ENCODE data around the gene DNAH17.

The DNAH17 gene

GRCh38 chr17:78622491-78623265 lies 45.5 kb upstream of the DNAH17 start:
- Histone ChIP-seq H2BK12ac (ENCODE audit: low read length in 2 of 2) (no peak overlapping the region), H3K4ac (ENCODE audit: low read depth in 1 of 2, low read length in 2 of 2) (no peak overlapping the region), H3K18ac (ENCODE audit: low read depth in 1 of 2, low read length in 2 of 2) (no peak overlapping the region), H2BK120ac (ENCODE audit: low read depth, low read length) (no peak overlapping the region), H4K8ac (ENCODE audit: low read length) (no peak overlapping the region), H4K91ac (ENCODE audit: low read length) (no peak overlapping the region), H3K4me1 (ENCODE audit: control insufficient read depth, insufficient read depth, low read depth, low read length) (no peaks in the 10 kb centered on the region), H2AFZ (ENCODE audit: low read depth, low read length) (no peak overlapping the region), H3K27me3 (ENCODE audit: control insufficient read depth in 1 of 2, insufficient read depth in 1 of 2, low read length in 2 of 2) (no peaks in the 10 kb centered on the region), H2BK5ac (ENCODE audit: low read depth, low read length, poor library complexity, severe bottlenecking) (no peak overlapping the region), H3K9me3 (ENCODE audit: control insufficient read depth, low read length) (peaks cover 12% of the 10 kb centered on the region), H2AK5ac (ENCODE audit: low read length, severe bottlenecking) (no peak overlapping the region), H3K9ac (ENCODE audit: low read length) (no peak overlapping the region), H3K4me3 (ENCODE audit: insufficient read depth in 1 of 2, low read depth in 1 of 2, low read length in 2 of 2) (no peak overlapping the region), H3K27ac (ENCODE audit: low read length, poor library complexity, severe bottlenecking) (no peak overlapping the region), H3K14ac (ENCODE audit: low read length in 2 of 2) (no peak overlapping the region), H3K36me3 (ENCODE audit: control insufficient read depth in 1 of 2, insufficient read depth in 2 of 2, low read depth in 1 of 2, low read length in 2 of 2) (no peaks in the 10 kb centered on the region), H3K23ac (ENCODE audit: low read length in 2 of 2) (peak overlapping the region in 1 of 2 experiments; percentile 49), H3K79me1 (replicated peaks; ENCODE audit: low read length, poor library complexity, severe bottlenecking) (no peaks in the 10 kb centered on the region), H2BK15ac (ENCODE audit: low read depth, poor library complexity, severe bottlenecking) (no peak overlapping the region), H3K4me2 (ENCODE audit: low read length, poor library complexity, severe bottlenecking) (no peak overlapping the region)
- 94% methylated on average over 23 of the region's 26 CpGs for WGBS
- no peak for DNase-seq

- H3K18ac ChIP-seq (ENCODE audit: low read depth in 1 of 2, low read length in 2 of 2) = peak overlapping the region in 1 of 2 experiments; percentile 28
- H3K14ac ChIP-seq (ENCODE audit: low read length in 2 of 2) = no peak overlapping the region
- H2BK120ac ChIP-seq (ENCODE audit: low read depth, low read length) = no peak overlapping the region
- H3K27ac ChIP-seq (ENCODE audit: low read length, poor library complexity, severe bottlenecking) = no peak overlapping the region
- H3K23ac ChIP-seq (ENCODE audit: low read length in 2 of 2) = peak overlapping the region in 1 of 2 experiments; percentile 9
- no peak overlapping the region for H3K9ac ChIP-seq (ENCODE audit: low read length)
- no peaks in the 10 kb centered on the region for H3K4me1 ChIP-seq (ENCODE audit: control insufficient read depth, insufficient read depth, low read depth, low read length)
- H2BK5ac ChIP-seq (ENCODE audit: low read depth, low read length, poor library complexity, severe bottlenecking) = no peak overlapping the region
- H3K9me3 ChIP-seq (ENCODE audit: control insufficient read depth, low read length) = peaks cover 12% of the 10 kb centered on the region
- no peak overlapping the region for H4K8ac ChIP-seq (ENCODE audit: low read length)
- H2BK12ac ChIP-seq (ENCODE audit: low read length in 2 of 2) = peak overlapping the region in 1 of 2 experiments; percentile 32
- H3K27me3 ChIP-seq (ENCODE audit: control insufficient read depth in 1 of 2, insufficient read depth in 1 of 2, low read length in 2 of 2) = no peaks in the 10 kb centered on the region
- no peak overlapping the region for H3K4me2 ChIP-seq (ENCODE audit: low read length, poor library complexity, severe bottlenecking)
- no peak overlapping the region for H3K4me3 ChIP-seq (ENCODE audit: insufficient read depth in 1 of 2, low read depth in 1 of 2, low read length in 2 of 2)
- no peaks in the 10 kb centered on the region for H3K79me1 ChIP-seq (replicated peaks; ENCODE audit: low read length, poor library complexity, severe bottlenecking)
- H4K91ac ChIP-seq (ENCODE audit: low read length) = no peak overlapping the region
- no peak overlapping the region for H2AFZ ChIP-seq (ENCODE audit: low read depth, low read length)
- H2AK5ac ChIP-seq (ENCODE audit: low read length, severe bottlenecking) = no peak overlapping the region
- WGBS = 93% methylated on average over 26 of the region's 26 CpGs
- DNase-seq = no peak
- H3K36me3 ChIP-seq (ENCODE audit: control insufficient read depth in 1 of 2, insufficient read depth in 2 of 2, low read depth in 1 of 2, low read length in 2 of 2) = no peaks in the 10 kb centered on the region
- peak overlapping the region in 1 of 2 experiments; percentile 24 for H3K4ac ChIP-seq (ENCODE audit: low read depth in 1 of 2, low read length in 2 of 2)
- H2BK15ac ChIP-seq (ENCODE audit: low read depth, poor library complexity, severe bottlenecking) = no peak overlapping the region
These were observed 44.7 kb upstream of the DNAH17 start for GRCh38 chr17:78621720-78622490.

GRCh38 chr17:78620099-78620498 lies 42.9 kb upstream of the DNAH17 start:
- no peak overlapping the region for H3K4me3 ChIP-seq (ENCODE audit: insufficient read depth in 1 of 2, low read depth in 1 of 2, low read length in 2 of 2)
- H2BK5ac ChIP-seq (ENCODE audit: low read depth, low read length, poor library complexity, severe bottlenecking) = no peak overlapping the region
- no peak overlapping the region for H3K23ac ChIP-seq (ENCODE audit: low read length in 2 of 2)
- no peak overlapping the region for H4K91ac ChIP-seq (ENCODE audit: low read length)
- no peak overlapping the region for H3K27ac ChIP-seq (ENCODE audit: low read length, poor library complexity, severe bottlenecking)
- H3K18ac ChIP-seq (ENCODE audit: low read depth in 1 of 2, low read length in 2 of 2) = no peak overlapping the region
- H3K9me3 ChIP-seq (ENCODE audit: control insufficient read depth, low read length) = peaks cover 12% of the 10 kb centered on the region
- no peak overlapping the region for H3K4me2 ChIP-seq (ENCODE audit: low read length, poor library complexity, severe bottlenecking)
- no peaks in the 10 kb centered on the region for H3K79me1 ChIP-seq (replicated peaks; ENCODE audit: low read length, poor library complexity, severe bottlenecking)
- no peak overlapping the region for H2BK12ac ChIP-seq (ENCODE audit: low read length in 2 of 2)
- no peaks in the 10 kb centered on the region for H3K27me3 ChIP-seq (ENCODE audit: control insufficient read depth in 1 of 2, insufficient read depth in 1 of 2, low read length in 2 of 2)
- no peak for DNase-seq
- whole genome bisulfite sequencing = 82% methylated on average over 5 of the region's 5 CpGs
- H2AK5ac ChIP-seq (ENCODE audit: low read length, severe bottlenecking) = no peak overlapping the region
- H2BK15ac ChIP-seq (ENCODE audit: low read depth, poor library complexity, severe bottlenecking) = no peak overlapping the region
- no peaks in the 10 kb centered on the region for H3K36me3 ChIP-seq (ENCODE audit: control insufficient read depth in 1 of 2, insufficient read depth in 2 of 2, low read depth in 1 of 2, low read length in 2 of 2)
- H4K8ac ChIP-seq (ENCODE audit: low read length) = no peak overlapping the region
- H3K4me1 ChIP-seq (ENCODE audit: control insufficient read depth, insufficient read depth, low read depth, low read length) = no peaks in the 10 kb centered on the region
- H3K9ac ChIP-seq (ENCODE audit: low read length) = no peak overlapping the region
- H2AFZ ChIP-seq (ENCODE audit: low read depth, low read length) = no peak overlapping the region
- no peak overlapping the region for H3K4ac ChIP-seq (ENCODE audit: low read depth in 1 of 2, low read length in 2 of 2)
- no peak overlapping the region for H2BK120ac ChIP-seq (ENCODE audit: low read depth, low read length)
- no peak overlapping the region for H3K14ac ChIP-seq (ENCODE audit: low read length in 2 of 2)

GRCh38 chr17:78619334-78619733 lies 42.1 kb upstream of the DNAH17 start:
- Histone ChIP-seq H3K27me3 (ENCODE audit: control insufficient read depth in 1 of 2, insufficient read depth in 1 of 2, low read length in 2 of 2) (no peaks in the 10 kb centered on the region), H2BK15ac (ENCODE audit: low read depth, poor library complexity, severe bottlenecking) (no peak overlapping the region), H3K4me2 (ENCODE audit: low read length, poor library complexity, severe bottlenecking) (no peak overlapping the region), H3K14ac (ENCODE audit: low read length in 2 of 2) (no peak overlapping the region), H3K4ac (ENCODE audit: low read depth in 1 of 2, low read length in 2 of 2) (no peak overlapping the region), H3K4me1 (ENCODE audit: control insufficient read depth, insufficient read depth, low read depth, low read length) (no peaks in the 10 kb centered on the region), H3K4me3 (ENCODE audit: insufficient read depth in 1 of 2, low read depth in 1 of 2, low read length in 2 of 2) (no peak overlapping the region), H3K27ac (ENCODE audit: low read length, poor library complexity, severe bottlenecking) (no peak overlapping the region), H3K79me1 (replicated peaks; ENCODE audit: low read length, poor library complexity, severe bottlenecking) (no peaks in the 10 kb centered on the region), H2BK120ac (ENCODE audit: low read depth, low read length) (no peak overlapping the region), H4K8ac (ENCODE audit: low read length) (no peak overlapping the region), H2BK12ac (ENCODE audit: low read length in 2 of 2) (no peak overlapping the region), H2AK5ac (ENCODE audit: low read length, severe bottlenecking) (no peak overlapping the region), H3K36me3 (ENCODE audit: control insufficient read depth in 1 of 2, insufficient read depth in 2 of 2, low read depth in 1 of 2, low read length in 2 of 2) (no peaks in the 10 kb centered on the region), H3K9me3 (ENCODE audit: control insufficient read depth, low read length) (peaks cover 12% of the 10 kb centered on the region), H3K23ac (ENCODE audit: low read length in 2 of 2) (no peak overlapping the region), H3K18ac (ENCODE audit: low read depth in 1 of 2, low read length in 2 of 2) (no peak overlapping the region), H3K9ac (ENCODE audit: low read length) (no peak overlapping the region), H2AFZ (ENCODE audit: low read depth, low read length) (no peak overlapping the region), H2BK5ac (ENCODE audit: low read depth, low read length, poor library complexity, severe bottlenecking) (no peak overlapping the region), H4K91ac (ENCODE audit: low read length) (no peak overlapping the region)
- WGBS = 91% methylated on average over 5 of the region's 5 CpGs
- DNase-seq = no peak
